Measurements from ENCODE around the gene PTRHD1.

GRCh38 chr2:24774373-24774772, 18.8 kb downstream of the PTRHD1 start:
- TF ChIP-seq POLR2A (IDR thresholded peaks at IDR 0.05) = no peak
- TF ChIP-seq, protein P1, sequence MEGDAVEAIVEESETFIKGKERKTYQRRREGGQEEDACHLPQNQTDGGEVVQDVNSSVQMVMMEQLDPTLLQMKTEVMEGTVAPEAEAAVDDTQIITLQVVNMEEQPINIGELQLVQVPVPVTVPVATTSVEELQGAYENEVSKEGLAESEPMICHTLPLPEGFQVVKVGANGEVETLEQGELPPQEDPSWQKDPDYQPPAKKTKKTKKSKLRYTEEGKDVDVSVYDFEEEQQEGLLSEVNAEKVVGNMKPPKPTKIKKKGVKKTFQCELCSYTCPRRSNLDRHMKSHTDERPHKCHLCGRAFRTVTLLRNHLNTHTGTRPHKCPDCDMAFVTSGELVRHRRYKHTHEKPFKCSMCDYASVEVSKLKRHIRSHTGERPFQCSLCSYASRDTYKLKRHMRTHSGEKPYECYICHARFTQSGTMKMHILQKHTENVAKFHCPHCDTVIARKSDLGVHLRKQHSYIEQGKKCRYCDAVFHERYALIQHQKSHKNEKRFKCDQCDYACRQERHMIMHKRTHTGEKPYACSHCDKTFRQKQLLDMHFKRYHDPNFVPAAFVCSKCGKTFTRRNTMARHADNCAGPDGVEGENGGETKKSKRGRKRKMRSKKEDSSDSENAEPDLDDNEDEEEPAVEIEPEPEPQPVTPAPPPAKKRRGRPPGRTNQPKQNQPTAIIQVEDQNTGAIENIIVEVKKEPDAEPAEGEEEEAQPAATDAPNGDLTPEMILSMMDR (IDR thresholded peaks at IDR 0.05) = no peak

Data from esophagus squamous epithelium (tissue), 4 donors.